Measurements from ENCODE around the gene DYSF. TPM values are rescaled to one million over a fixed set of nuclear protein-coding genes. Genes with fewer than 3 reads are reported as not detected.

DYSF gene
- total RNA-seq, 1 experiment from 2014 or later, result 0.31 TPM

DNA sequence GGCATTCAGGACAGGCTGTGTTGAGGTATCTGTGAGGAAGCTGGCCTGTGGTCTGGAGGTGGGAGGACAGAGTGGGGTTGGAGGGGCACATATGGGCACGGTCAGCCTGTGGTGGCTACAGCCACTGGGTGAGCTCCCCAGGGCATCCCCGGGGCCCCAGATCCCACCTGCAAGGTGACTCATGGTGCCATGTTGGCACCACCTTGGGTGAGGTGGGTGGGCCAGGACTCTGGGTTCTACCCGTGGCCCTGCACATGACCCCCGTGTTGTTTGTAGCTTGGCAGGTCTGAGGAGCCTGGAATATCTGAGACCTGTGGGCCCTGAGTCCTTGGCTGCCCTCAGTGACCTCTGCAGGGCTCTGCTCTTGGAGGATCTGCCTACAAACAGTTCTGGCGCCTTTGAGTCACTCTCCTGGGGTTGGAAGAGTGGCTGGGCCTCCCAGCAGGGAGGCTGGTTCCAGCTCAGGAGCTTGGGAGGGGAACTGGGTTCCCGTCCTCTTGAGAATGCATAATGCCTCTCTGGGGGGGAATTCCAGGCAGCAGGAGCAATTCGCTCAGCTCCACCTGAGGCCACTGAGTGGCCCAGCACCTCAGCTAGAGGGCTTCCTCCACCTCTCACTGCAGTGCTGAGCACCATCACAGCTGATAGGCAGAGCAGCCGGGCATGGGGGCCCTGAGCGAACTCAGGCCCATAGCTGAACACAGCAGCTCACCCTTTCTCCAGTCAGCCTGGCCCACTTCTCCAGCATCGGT lies 105.1 kb downstream of the DYSF start:
- POLR2A ChIA-PET, result no interaction called here
- Histone ChIP-seq H3K36me3 (ENCODE audit: control insufficient read depth, insufficient read depth, low read length) (no peaks in the 10 kb centered on the region), H3K9me3 (ENCODE audit: control insufficient read depth, insufficient read depth, low read depth, low read length) (no peaks in the 10 kb centered on the region), H3K27ac (ENCODE audit: low read length) (no peak overlapping the region; the same call in 1 of the 2 replicates), H3K4me3 (ENCODE audit: low read depth in 2 of 2, low read length in 2 of 2) (no peak overlapping the region), H3K4me1 (ENCODE audit: control insufficient read depth, insufficient read depth, low read length) (peaks cover 3% of the 10 kb centered on the region), H3K27me3 (ENCODE audit: control insufficient read depth, insufficient read depth, low read length) (no peaks in the 10 kb centered on the region)
- BruUV-seq (replicated peaks), result no TSS peak
- CTCF ChIA-PET, result interaction anchor here (1.3 kb wide), 1 partner anchor 9 kb away, joined by 3 read pairs; no protein-coding TSS in a partner anchor
- DNase-seq (ENCODE audit: low read depth, low spot score) (no peak), ATAC-seq (peak; percentile 57)
- intact Hi-C loops (cut with micrococcal nuclease; ENCODE audit: unreplicated experiment), result no loop called here
- TF ChIP-seq CTCF (IDR thresholded peaks at IDR 0.05) (no peak), REST (IDR thresholded peaks at IDR 0.05; ENCODE audit: insufficient read depth in 1 of 2, low read depth in 2 of 2, low read length in 1 of 2) (no peak), SIN3A (IDR thresholded peaks at IDR 0.05; ENCODE audit: borderline replicate concordance, insufficient read depth, low read depth, low read length) (no peak), TCF7L2 (IDR thresholded peaks at IDR 0.05; ENCODE audit: low read depth, low read length) (no peak), POLR2AphosphoS5 (IDR thresholded peaks at IDR 0.05; ENCODE audit: low read depth, low read length) (no peak)
- in situ Hi-C loops (cut with HindIII; ENCODE audit: low pct_unique_long_range_greater_than_20kb, low sequenced_read_pairs), result no loop called here

DNA sequence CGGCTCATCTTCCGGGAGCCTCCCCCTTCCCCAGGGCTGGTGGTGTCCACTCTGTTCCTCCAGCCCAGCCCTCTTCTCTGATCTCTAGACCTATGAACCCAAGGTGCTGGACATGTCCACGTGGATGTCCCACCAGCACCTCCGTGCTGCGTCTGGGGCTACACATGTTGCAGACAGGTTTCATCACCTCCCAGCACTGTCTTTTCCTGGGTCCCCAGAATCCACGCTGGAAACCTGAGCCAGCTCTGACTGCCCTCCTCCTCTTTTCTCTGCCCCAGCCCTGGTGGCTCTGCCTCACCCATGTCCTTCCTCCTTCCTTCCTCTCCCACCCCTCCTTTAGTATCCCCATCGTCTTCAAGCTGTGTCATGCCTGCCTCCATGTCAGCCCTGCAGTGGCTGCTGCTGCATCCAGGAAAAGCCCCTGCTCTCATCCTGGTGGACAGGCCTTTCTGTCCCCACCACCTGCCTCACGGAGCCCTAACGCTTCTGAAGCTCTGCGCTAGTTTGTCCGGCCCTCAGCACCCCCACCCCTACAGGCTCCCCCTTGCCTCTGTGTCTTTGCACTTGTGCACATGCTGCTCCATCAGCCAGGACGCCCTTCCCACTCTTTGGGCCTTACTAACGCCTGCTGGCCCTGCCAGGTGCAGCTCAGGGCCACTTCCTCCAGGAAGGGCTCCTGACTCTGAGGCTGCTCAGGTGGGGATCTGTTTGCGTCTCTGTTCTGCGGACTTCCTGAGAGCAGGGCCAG lies 105.9 kb downstream of the DYSF start:
- CTCF ChIA-PET, result interaction anchor here (0.7 to 1.3 kb wide), 2 partner anchors 10 to 580 kb away, joined by 3 to 4 read pairs; no protein-coding TSS in a partner anchor
- peaks cover 3% of the 10 kb centered on the region for H3K4me1 ChIP-seq (ENCODE audit: control insufficient read depth, insufficient read depth, low read length)
- no peak; the same call in none of the 2 replicates for ATAC-seq
- no peaks in the 10 kb centered on the region for H3K36me3 ChIP-seq (ENCODE audit: control insufficient read depth, insufficient read depth, low read length)
- POLR2A ChIA-PET, result no interaction called here
- BruUV-seq (replicated peaks), result no TSS peak
- in situ Hi-C loops (cut with HindIII; ENCODE audit: low pct_unique_long_range_greater_than_20kb, low sequenced_read_pairs) (no loop called here), intact Hi-C loops (cut with micrococcal nuclease; ENCODE audit: unreplicated experiment) (no loop called here)
- DNase-seq (ENCODE audit: low read depth, low spot score), result no peak
- TF ChIP-seq TCF7L2 (IDR thresholded peaks at IDR 0.05; ENCODE audit: low read depth, low read length) (no peak), REST (IDR thresholded peaks at IDR 0.05; ENCODE audit: insufficient read depth in 1 of 2, low read depth in 2 of 2, low read length in 1 of 2) (no peak), CTCF (IDR thresholded peaks at IDR 0.05) (no peak), SIN3A (IDR thresholded peaks at IDR 0.05; ENCODE audit: borderline replicate concordance, insufficient read depth, low read depth, low read length) (no peak), POLR2AphosphoS5 (IDR thresholded peaks at IDR 0.05; ENCODE audit: low read depth, low read length) (no peak)
- H3K27ac ChIP-seq (ENCODE audit: low read length), result no peak overlapping the region; the same call in 1 of the 2 replicates
- no peak overlapping the region for H3K4me3 ChIP-seq (ENCODE audit: low read depth in 2 of 2, low read length in 2 of 2)
- no peaks in the 10 kb centered on the region for H3K9me3 ChIP-seq (ENCODE audit: control insufficient read depth, insufficient read depth, low read depth, low read length)
- H3K27me3 ChIP-seq (ENCODE audit: control insufficient read depth, insufficient read depth, low read length), result no peaks in the 10 kb centered on the region
